Coronary artery (tissue), 2 donors: ENCODE measurements around the gene GPR173.

Experiments used
- DNase-seq: peaks from one replicate; pipeline ENCODE4 v3.0.0-alpha.2; 2017; ENCODE audit warnings: low spot score
- H3K27ac ChIP-seq, 2 donors: fragments of 200-600 bp; sonication (generic); one replicate each; pipeline ENCODE4 v1.5.1; 2016 to 2019
- H3K4me3 ChIP-seq: fragments of 200-600 bp; sonication (generic); 2 replicates; pipeline ENCODE4 v1.5.1; 2016; ENCODE audit warnings: mild to moderate bottlenecking, moderate library complexity
- CTCF ChIP-seq: fragments of 200-600 bp; sonication (generic); IDR thresholded peaks from one replicate; pipeline ENCODE4 v1.5.1; 2019; ENCODE audit warnings: antibody characterized with exemption

Gene GPR173

GRCh38 chrX:53082773-53083616, 34.4 kb downstream of the GPR173 start:
- no peak for TF ChIP-seq CTCF
- H3K27ac ChIP-seq = peak overlapping the region; percentile 94
- H3K4me3 ChIP-seq = peak overlapping the region; percentile 77
- peak; percentile 72 for DNase-seq

- peak overlapping the region; percentile 77 for H3K4me3 ChIP-seq
- TF ChIP-seq CTCF = no peak
- peak overlapping the region; percentile 94 for H3K27ac ChIP-seq
- no peak for DNase-seq
These were observed 35.5 kb downstream of the GPR173 start for GRCh38 chrX:53084043-53084570.

GRCh38 chrX:53084863-53085262, 36.3 kb downstream of the GPR173 start:
- no peak for TF ChIP-seq CTCF
- DNase-seq = no peak
- Histone ChIP-seq H3K4me3 (peak overlapping the region; percentile 77), H3K27ac (peak overlapping the region; percentile 15 to 94)

GRCh38 chrX:53085661-53086229, 37.2 kb downstream of the GPR173 start:
- Histone ChIP-seq H3K27ac (peak overlapping the region; percentile 30 to 78), H3K4me3 (peak overlapping the region; percentile 46)
- no peak for TF ChIP-seq CTCF
- DNase-seq = no peak

GRCh38 chrX:53086464-53086863, 37.9 kb downstream of the GPR173 start:
- TF ChIP-seq CTCF = no peak
- peak overlapping the region; percentile 75 to 78 for H3K27ac ChIP-seq
- H3K4me3 ChIP-seq = peak overlapping the region; percentile 46
- peak; percentile 74 for DNase-seq

GRCh38 chrX:53087388-53087831, 38.8 kb downstream of the GPR173 start:
- peak overlapping the region; percentile 46 for H3K4me3 ChIP-seq
- DNase-seq = no peak
- TF ChIP-seq CTCF = no peak
- H3K27ac ChIP-seq = peak overlapping the region; percentile 75 to 78
